BLaER1 (cell line): ENCODE measurements around the gene ATP8A1.

ENCODE experiments used
- H3K27ac ChIP-seq: shearing (Covaris generic); formaldehyde crosslinking; 2 replicates; pipeline ENCODE4 v1.8.1; 2022
- H3K27me3 ChIP-seq: shearing (Covaris generic); formaldehyde crosslinking; 2 replicates; pipeline ENCODE4 v1.8.1; 2022
- H3K36me3 ChIP-seq: shearing (Covaris generic); formaldehyde crosslinking; 2 replicates; pipeline ENCODE4 v1.8.1; 2022
- H3K4me1 ChIP-seq: shearing (Covaris generic); formaldehyde crosslinking; 2 replicates; pipeline ENCODE4 v1.8.1; 2022
- H3K4me2 ChIP-seq: shearing (Covaris generic); formaldehyde crosslinking; 2 replicates; pipeline ENCODE4 v1.8.1; 2022
- H3K4me3 ChIP-seq: shearing (Covaris generic); formaldehyde crosslinking; 2 replicates; pipeline ENCODE4 v1.8.1; 2022
- H3K9ac ChIP-seq: shearing (Covaris generic); formaldehyde crosslinking; 2 replicates; pipeline ENCODE4 v1.8.1; 2022
- H3K9me3 ChIP-seq: shearing (Covaris generic); formaldehyde crosslinking; 2 replicates; pipeline ENCODE4 v1.8.1; 2022
- H4K20me1 ChIP-seq: shearing (Covaris generic); formaldehyde crosslinking; 2 replicates; pipeline ENCODE4 v1.8.1; 2022
- Cebpa-rat ChIP-seq: shearing (Covaris generic); IDR thresholded peaks from 2 replicates; pipeline ENCODE4 v1.8.1; 2022

The ATP8A1 gene

GRCh38 chr4:42531341-42532030, 125.4 kb downstream of the ATP8A1 start:
- H3K4me1 ChIP-seq = no peaks in the 10 kb centered on the region
- no peak overlapping the region for H3K4me2 ChIP-seq
- H3K27ac ChIP-seq = no peak overlapping the region
- H3K9me3 ChIP-seq = no peaks in the 10 kb centered on the region
- H3K27me3 ChIP-seq = no peaks in the 10 kb centered on the region
- no peaks in the 10 kb centered on the region for H4K20me1 ChIP-seq
- no peak overlapping the region for H3K4me3 ChIP-seq
- peaks cover 70% of the 10 kb centered on the region for H3K36me3 ChIP-seq
- TF ChIP-seq Cebpa-rat = no peak
- H3K9ac ChIP-seq = no peak overlapping the region

GRCh38 chr4:42523066-42523718, 133.7 kb downstream of the ATP8A1 start:
- TF ChIP-seq Cebpa-rat = no peak
- Histone ChIP-seq H3K4me1 (no peaks in the 10 kb centered on the region), H3K9ac (no peak overlapping the region), H3K27ac (no peak overlapping the region), H3K36me3 (peaks cover 79% of the 10 kb centered on the region), H3K27me3 (no peaks in the 10 kb centered on the region), H4K20me1 (0 out of 2 replicates have a peak, but pooled peaks cover 9% of the 10 kb centered on the region), H3K4me3 (no peak overlapping the region), H3K9me3 (no peaks in the 10 kb centered on the region), H3K4me2 (no peak overlapping the region)

GRCh38 chr4:42519803-42520417, 137.0 kb downstream of the ATP8A1 start:
- Histone ChIP-seq H3K9me3 (no peaks in the 10 kb centered on the region), H3K9ac (no peak overlapping the region), H4K20me1 (0 out of 2 replicates have a peak, but pooled peaks cover 9% of the 10 kb centered on the region), H3K27me3 (no peaks in the 10 kb centered on the region), H3K4me1 (peaks cover 12% of the 10 kb centered on the region), H3K36me3 (peaks cover 54% of the 10 kb centered on the region), H3K4me3 (no peak overlapping the region), H3K4me2 (no peak overlapping the region), H3K27ac (no peak overlapping the region)
- TF ChIP-seq Cebpa-rat = no peak

GRCh38 chr4:42515156-42515884, 141.6 kb downstream of the ATP8A1 start:
- Histone ChIP-seq H3K4me2 (peak overlapping the region; percentile 64), H3K27me3 (no peaks in the 10 kb centered on the region), H3K27ac (no peak overlapping the region)

GRCh38 chr4:42513748-42514492, 143.0 kb downstream of the ATP8A1 start:
- Histone ChIP-seq H4K20me1 (no peaks in the 10 kb centered on the region), H3K27me3 (no peaks in the 10 kb centered on the region), H3K9me3 (no peaks in the 10 kb centered on the region), H3K27ac (no peak overlapping the region), H3K36me3 (peaks cover 32% of the 10 kb centered on the region), H3K9ac (no peak overlapping the region), H3K4me2 (no peak overlapping the region), H3K4me1 (peaks cover 13% of the 10 kb centered on the region), H3K4me3 (no peak overlapping the region)
- no peak for TF ChIP-seq Cebpa-rat

More at GRCh38 chr4:42515156-42515884, 141.6 kb downstream of the ATP8A1 start:
- TF ChIP-seq Cebpa-rat = no peak
- Histone ChIP-seq H3K4me1 (peaks cover 13% of the 10 kb centered on the region), H3K9me3 (no peaks in the 10 kb centered on the region), H4K20me1 (no peaks in the 10 kb centered on the region), H3K36me3 (peaks cover 31% of the 10 kb centered on the region), H3K9ac (no peak overlapping the region), H3K4me3 (no peak overlapping the region)

- Histone ChIP-seq H4K20me1 (no peaks in the 10 kb centered on the region), H3K4me1 (peaks cover 13% of the 10 kb centered on the region), H3K36me3 (peaks cover 39% of the 10 kb centered on the region), H3K9ac (no peak overlapping the region), H3K27ac (no peak overlapping the region), H3K4me3 (no peak overlapping the region), H3K4me2 (no peak overlapping the region), H3K9me3 (no peaks in the 10 kb centered on the region), H3K27me3 (no peaks in the 10 kb centered on the region)
- TF ChIP-seq Cebpa-rat = no peak
Observed at GRCh38 chr4:42512226-42512625, 144.7 kb downstream of the ATP8A1 start.

GRCh38 chr4:42510225-42510624, 146.7 kb downstream of the ATP8A1 start:
- H3K27me3 ChIP-seq = no peaks in the 10 kb centered on the region
- no peak for TF ChIP-seq Cebpa-rat

GRCh38 chr4:42501624-42502401, 155.1 kb downstream of the ATP8A1 start:
- Histone ChIP-seq H4K20me1 (no peaks in the 10 kb centered on the region), H3K27ac (no peak overlapping the region), H3K4me3 (no peak overlapping the region), H3K9me3 (no peaks in the 10 kb centered on the region), H3K4me1 (no peaks in the 10 kb centered on the region), H3K4me2 (no peak overlapping the region), H3K9ac (no peak overlapping the region), H3K27me3 (no peaks in the 10 kb centered on the region), H3K36me3 (peaks cover 48% of the 10 kb centered on the region)
- no peak for TF ChIP-seq Cebpa-rat

More at GRCh38 chr4:42510225-42510624, 146.7 kb downstream of the ATP8A1 start:
- Histone ChIP-seq H3K9ac (no peak overlapping the region), H4K20me1 (no peaks in the 10 kb centered on the region), H3K27ac (no peak overlapping the region), H3K4me2 (no peak overlapping the region), H3K4me1 (peaks cover 4% of the 10 kb centered on the region), H3K36me3 (peaks cover 54% of the 10 kb centered on the region), H3K4me3 (no peak overlapping the region), H3K9me3 (no peaks in the 10 kb centered on the region)
